Activated CD4-positive, alpha-beta T cell treated with anti-CD3 and anti-CD28 coated beads for 48 hours (primary cell): ENCODE data around the gene SGCA.

ENCODE experiments used
- DNase-seq: peaks from one replicate; pipeline ENCODE4 v3.0.0-alpha.2; 2020

Gene SGCA

DNA sequence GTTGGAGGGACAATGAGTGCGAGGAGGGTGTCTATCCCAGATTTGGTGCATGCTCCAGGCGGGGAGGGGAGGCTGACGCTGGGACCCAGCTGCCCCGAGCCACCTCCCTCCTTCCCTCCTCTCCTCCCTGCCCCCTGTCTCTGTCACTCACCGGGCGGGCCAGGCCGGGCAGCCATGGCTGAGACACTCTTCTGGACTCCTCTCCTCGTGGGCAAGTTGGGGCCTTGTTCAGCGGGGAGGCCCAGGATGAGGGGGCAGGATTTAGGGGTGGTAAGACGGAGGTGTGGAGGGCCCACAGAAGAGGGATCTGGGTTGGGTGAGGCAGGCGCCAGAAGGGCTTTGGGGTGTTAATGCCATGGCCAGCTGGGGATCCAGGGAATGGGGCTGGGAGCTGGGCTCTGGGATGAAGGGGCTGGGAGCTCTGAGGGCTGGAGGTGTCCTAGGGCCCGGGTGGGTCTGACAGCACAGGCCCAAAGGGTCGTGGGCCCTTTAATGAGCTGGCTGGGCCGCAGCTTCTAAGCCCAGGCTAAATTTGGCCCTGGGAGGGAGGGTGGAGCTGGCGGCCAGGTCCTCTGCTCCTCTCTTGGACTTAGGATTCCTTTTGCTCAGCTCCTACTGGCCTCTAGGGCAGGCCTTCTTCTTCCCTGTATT, at the start of gene SGCA:
Gene SGCA, plus strand, starts transcription at position 139 of the 651 bp plus-strand sequence. Its CDS starts 36 bp downstream, at position 175.
- DNase-seq: no peak

DNA sequence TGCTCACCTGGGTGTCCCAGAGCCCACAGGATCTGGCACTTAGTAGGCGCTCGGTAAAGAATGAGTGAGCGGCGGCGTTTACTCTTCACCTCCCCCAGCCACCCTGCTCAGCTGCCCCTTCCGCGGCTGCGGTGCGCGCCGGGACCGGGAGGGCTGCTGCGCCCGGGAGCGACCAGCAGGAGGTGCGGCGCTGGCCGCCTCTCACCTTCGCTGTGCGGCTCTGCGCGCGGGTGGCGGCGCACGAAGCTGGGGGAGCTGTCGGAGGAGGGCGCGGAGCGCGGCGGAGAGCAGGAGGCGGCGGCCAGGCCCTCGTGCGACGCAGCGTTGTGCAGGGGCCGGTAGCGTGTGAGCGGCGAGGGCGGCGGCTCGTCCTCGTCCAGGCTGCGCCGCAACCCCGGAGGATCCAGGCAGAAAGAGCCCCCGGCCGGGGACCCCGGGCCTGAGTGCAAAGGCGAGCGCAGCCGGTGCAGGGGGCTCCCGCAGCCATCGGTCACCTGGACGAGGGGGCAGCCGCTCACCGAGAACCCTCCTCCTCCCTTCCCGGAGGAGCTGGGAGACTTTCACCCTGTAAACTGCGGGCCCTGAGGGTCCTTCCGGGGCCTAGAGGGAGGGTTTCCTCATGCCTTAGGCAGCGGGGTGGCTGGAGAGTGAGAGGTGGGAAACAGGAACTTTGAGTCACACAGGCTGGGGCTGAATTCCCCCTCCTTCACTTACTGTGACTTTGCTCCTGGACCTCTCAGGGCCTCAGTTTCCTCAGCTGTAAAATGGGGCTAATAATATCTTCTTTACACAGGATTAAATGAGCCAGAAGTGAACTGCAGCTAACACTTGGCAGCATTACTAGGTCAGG, 48.4 kb upstream of the SGCA start:
- DNase-seq: peak; percentile 77

DNA sequence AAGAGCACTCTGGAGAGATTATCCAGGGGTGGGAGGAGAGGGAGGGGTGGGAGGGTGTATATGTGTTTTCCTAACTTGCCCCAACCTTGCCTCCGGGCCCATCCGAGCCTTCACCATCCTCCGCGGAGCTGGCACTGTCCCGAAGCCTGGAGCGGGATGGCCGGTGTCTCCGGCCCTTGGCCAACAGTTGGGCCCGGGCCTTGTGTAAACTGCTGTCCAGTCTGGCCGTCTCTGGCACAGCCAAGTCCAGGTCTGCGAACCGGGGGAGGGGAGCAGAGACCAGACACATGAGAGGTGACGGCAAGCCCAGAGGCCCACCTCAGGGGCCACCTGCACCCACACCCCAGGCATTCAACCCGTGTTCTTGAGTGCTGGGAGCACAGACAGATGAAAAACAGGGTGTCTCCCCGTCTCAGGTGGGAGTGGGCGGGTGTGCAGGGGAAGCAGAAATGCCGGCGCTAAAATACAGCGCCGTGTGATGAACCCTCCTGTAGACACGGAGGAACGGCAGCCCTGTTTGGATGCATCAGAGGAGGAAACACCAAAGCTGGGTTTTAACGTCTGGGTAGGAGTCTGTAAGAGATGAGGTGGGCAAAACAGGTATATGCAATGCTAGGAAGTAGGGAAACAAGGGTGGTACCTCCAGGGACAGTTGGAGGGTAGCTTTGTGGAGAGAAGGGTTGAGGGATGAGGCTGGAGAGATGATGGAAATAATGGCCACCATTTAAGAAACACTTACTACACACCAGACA, 47.6 kb upstream of the SGCA start:
- DNase-seq: no peak

DNA sequence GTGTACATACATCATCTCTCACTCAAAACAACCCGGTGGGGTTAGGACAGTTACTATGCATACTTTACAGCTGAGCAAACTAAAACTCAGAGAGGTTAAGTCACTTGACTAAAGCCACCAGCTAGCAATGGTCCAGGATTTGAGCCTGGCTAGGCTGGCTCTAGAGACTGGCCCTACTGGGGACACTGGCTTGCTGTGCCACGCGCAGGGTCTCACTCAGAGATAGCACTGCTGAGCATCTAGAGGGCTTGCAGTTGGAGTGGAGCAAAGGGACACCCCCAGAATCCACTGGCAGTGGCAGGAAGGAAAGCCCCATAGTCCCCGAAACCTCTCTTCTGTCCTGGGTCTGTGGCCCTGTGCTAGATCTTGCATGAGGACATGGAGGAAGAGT, 47.0 kb upstream of the SGCA start:
- no peak for DNase-seq

DNA sequence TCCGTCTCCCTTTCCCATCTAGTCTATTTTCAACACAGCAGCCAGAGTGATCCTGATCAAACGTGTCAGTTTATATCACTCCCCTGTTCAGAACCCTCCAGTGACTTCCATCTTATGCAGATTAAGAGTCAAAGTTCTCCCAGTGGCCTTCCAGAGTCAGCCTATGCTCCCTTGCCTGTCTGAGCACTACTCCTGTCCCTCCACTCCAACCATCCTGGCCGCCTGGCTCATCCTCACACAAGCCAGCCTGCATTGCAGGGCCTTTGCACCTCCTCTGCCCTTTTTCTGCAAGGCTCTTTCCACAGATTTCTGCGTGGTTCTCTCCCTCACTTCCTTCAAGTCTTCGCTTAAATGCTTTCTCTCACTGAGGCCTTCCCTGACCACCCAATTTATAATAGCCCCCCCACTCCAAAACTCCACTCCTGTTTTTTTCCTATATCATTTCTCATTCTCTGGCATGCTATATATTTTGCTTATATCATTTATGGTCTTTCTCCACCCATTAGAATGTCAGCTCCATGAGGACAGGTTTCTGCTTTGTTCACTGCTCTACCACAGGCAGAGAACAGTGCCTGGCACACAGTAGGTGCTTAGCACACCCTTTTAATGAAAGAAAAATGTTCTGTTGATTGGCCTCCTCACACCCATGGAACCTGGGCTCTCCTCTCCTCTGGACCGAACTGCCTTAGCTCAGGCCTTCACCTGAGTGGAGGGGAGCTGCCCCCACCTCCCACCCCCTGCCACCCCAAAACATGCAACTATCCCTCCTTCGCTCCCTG, 45.1 kb upstream of the SGCA start:
- no peak for DNase-seq

DNA sequence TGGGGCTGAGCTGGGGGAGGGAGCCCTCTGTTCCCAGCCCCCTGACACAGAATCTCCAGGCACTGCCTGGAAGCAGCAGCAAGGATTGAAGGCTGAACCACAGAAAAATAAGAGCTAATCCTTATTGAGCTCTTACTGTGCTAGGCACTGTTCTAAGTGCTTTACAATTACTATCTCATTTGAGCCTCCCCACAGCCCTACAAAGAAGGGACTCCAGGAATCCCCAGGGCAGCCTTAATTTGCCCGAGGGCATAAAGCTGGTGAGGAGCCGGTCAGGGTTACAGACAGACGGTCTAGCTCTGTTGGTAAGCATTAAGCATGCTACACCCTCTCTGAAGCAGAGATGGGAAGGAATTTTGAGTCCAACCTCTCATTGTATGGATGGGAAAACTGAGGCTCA, 42.9 kb upstream of the SGCA start:
- DNase-seq: no peak

DNA sequence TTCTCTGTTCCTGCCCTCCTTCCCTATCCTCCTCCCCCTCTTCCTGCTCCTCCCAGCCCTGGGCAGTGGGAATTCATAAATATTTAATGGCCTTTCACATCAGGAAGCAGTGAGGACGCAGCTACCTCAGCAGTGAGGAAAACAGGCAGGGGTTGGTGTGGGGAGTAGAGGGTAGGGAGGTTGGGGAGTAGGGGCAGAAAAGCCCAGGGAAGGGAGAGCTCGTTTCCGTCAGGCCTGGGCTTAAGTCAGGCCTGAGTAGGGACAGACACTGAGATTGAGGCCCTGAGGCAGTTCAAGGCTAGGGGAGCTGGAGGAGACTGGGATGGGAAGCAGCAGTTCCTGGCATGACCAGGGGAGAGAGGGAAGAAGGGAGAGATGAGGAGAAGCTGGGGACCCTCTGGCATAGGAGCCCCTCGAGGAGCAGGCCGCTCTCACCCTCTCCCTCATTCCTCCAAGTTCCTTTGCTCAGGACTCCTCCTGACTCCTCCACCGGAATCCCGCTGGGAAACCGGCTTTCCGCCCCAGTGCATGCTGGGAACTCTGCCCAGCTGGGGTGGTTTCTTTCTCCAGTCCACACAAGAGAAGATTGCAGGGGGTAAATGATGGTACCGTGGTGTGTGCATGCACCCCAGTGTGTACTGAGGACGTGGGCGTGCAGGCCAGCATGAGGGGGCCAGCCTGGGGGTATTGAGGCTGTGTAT, 42.0 kb upstream of the SGCA start:
- no peak for DNase-seq

DNA sequence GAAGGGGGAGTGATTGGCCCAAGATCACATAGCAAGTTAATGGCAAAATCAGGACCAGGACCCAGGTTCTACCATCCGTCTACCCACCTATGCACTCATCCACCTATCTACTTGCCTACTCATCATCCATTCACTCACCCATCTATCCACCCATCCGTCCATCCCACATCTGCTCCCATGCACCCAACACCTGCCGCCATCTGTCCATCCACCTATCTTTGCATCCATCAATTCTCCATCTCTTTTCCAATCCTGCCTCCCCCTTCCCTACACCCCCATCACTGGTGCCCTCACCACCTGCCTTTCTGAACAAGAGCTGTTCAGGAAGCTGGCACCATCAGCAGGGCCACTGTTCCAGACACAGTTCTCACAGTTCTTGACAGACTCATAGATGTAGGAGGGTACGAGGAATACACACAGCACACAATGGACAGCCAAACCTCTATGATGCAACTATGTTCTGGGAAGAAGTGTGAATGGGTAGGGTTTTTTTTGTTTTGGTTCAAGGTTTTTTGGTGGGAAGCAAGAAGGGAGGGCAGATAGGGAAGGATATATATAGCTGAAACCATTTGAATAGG, 40.3 kb upstream of the SGCA start:
- no peak for DNase-seq

DNA sequence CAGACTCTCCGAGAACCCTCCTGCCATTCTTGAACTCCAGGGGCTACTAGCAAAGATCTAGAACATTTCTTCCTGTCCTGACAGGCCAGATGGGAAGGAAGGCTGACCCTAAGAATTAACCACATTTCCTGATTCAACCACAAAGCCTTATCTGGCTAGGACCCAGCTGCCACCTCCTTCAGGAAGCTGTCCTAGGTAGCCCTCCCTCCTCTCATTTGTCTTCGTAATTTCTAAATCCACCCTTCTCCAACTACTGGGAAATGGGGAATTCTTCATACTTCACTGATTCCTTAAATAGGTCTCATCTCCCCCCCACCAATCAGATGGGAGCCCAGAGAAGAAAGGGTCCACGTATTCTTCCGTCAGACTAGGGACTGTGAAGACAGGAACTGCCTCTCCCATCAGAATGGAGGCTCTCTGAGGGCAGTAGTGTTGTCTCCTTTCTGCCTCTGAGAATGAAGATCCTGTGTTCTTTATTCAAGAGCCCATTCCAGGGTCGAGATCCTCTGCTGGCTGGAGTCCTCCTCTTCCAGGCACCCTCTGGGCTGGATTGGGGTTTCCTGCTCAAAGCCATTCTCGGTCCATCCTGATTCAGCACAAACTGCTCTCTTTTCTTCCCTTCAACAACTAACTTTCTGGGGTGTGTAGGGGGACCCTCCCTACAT, 38.0 kb upstream of the SGCA start:
- no peak for DNase-seq

DNA sequence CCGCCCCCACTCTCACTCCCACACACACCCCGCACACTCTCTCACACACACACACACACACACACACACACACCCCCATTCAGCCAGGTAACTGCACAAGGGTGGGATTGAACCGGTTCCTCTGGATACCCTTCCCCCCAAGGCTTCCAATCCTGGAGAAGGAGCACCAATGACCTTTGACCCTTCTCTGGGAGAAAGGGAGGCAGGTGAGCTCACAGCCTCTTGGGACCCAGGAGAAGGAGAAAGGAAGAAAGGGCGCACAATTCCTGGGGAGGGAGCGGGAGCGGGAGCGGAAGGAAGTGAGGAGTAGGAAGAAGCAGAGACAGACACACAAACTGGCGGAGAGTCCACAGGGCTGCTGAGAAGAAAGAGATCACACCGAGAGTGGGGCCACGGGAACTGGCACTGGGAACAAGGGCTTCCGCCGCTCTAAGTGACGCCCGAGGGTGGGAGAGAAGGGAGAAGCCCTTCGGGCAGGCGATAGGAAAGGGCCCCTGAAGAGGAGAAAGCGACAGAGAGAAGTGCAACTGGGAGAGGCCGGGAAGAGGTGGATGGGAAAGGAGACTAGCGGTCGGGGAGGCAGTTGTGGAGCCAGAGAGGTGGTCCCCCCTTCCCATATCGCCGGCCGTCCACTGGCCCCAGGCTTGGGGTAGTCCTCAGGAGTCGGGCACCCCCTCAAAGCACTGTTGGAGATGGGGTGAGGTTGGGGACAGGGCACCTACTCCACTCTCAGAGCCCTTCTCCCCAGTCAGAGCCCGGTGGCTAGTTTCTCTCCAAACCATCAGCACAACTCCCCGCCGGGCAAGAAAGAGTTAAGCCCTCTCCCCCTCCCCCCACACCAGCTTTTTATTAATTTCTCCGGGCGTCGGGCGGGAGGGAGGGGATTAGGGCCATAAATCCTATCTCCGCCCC, 37.1 kb upstream of the SGCA start:
- no peak for DNase-seq

DNA sequence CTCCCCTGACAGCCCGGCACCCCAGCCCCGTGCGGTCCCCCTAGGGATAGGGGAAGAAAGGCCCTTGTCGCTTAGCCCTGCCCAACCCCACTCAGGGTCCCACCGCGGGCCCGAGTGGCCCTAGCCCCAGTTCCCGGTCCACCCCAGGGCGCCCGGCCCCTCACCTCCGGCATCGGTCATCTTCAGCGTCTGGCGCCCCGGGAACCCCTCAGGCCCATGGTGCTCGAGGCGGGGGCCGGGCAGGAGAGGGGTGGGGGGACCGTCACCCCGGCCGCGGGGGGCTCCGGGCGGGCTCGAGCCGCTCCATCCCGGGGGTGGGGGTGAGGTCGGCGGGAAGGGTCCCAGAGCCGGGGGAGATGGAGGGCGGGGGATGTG, 36.5 kb upstream of the SGCA start:
- DNase-seq: no peak

DNA sequence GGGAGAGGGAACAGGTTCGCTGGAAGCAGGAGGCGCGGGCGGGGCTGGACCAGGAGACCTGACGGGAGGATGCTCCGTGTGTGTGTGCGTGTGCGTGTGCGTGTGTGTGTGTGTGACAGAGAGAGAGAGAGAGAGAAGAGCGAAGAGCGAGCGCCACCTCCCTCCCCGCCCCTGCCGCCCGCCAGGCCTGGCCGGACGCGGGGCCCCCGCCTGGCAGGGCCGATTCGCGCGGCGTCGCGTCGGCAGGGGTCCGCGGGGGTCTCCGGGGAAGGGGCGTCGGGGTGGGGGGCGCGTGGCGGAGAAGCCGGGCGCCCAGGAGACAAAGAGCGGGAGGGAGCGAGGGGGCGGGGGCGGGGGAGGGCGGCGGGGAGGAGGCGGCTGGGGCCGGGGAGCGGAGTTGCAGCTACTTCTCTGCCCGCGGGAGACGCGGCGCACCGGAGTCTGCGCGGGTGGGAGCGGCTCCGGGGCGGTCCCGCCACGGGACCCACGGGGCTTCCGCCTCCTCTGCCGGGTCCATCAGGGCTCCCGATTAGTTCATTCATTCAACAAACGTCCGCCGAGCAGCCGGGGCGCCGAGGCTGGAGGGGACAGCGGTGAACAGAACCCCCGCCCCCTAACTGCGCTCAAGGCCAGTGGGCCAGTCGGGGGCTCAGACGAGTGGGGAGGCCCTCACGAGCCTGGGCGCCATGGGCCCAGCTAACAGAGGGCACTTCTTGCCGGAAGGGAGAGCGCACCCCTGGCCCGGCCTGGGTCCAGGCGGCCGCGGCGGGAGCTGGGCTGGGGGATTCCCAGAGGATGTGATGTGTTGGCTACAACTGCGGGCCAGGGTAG, 35.9 kb upstream of the SGCA start, which contains the start of gene SAMD14:
Gene SAMD14, minus strand, starts transcription at position 433 of the 831 bp plus-strand sequence. CDS start 5,201 bp downstream, outside the sequence.
- peak; percentile 46 for DNase-seq

DNA sequence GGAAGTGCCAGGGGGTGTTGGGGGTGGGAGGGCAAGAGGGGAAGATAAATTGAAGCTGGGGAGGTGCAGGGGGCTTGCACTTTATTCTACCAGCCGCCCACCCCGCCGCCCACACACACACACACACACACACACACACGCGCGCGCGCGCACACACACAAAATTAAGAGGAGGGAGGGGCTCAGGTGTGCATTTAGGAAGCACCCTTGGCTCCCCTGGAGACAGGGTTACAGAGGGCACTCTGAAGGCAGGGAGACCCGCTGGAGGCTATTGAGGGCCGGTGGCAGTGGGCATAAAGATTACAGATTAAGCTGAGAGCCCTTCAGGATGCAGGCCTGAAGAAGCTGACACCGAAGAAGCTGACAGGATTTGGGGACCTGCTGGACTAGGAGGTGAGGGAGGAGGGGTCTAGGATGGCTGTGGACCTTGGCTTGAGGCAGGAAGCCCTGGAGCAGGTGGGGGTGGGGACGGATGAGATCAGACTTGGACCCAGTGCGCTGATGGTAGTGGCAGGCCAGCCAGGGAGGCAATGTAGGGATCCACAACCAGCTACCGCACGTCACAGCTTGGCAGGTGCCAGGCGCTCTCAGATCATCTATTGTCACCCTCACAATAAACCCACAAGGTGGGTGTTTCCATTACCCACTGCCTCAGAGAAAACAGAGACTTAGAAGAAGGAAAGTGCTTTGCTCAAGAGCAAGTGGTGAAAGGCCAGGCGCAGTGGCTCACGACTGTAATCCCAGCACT, 35.1 kb upstream of the SGCA start:
- no peak for DNase-seq

DNA sequence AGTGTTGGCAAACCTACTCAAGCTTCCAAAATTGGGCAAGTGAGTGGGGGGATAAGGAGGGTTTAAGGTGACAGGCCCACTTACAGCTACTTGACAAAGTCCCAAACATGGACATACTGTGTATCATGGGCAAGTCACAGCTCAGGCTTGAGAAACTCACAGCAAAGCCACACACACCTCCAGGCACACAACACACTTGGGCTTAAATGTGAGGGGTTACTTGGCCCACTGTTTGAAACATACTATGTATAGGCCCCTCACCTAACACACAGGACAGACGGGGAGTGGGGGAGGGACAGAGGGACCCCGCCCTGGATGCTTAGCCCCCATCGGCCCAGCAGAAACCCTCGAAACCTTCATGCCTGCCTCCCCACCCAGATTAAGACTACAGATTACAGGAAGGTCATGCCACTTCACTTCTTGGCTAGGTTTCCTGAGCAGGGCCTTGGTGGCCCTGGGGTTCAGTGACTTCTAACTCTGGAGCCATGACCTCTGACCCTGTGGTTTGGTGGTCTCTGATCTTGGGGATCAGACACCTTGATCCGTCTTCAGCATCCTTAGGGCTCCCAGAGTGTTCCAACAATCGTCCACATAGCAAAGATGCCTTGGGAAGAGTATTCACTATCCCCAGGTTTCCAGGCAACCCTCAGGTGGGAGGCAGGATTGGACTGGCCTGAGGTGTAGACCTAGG, 33.6 kb upstream of the SGCA start:
- DNase-seq: no peak

DNA sequence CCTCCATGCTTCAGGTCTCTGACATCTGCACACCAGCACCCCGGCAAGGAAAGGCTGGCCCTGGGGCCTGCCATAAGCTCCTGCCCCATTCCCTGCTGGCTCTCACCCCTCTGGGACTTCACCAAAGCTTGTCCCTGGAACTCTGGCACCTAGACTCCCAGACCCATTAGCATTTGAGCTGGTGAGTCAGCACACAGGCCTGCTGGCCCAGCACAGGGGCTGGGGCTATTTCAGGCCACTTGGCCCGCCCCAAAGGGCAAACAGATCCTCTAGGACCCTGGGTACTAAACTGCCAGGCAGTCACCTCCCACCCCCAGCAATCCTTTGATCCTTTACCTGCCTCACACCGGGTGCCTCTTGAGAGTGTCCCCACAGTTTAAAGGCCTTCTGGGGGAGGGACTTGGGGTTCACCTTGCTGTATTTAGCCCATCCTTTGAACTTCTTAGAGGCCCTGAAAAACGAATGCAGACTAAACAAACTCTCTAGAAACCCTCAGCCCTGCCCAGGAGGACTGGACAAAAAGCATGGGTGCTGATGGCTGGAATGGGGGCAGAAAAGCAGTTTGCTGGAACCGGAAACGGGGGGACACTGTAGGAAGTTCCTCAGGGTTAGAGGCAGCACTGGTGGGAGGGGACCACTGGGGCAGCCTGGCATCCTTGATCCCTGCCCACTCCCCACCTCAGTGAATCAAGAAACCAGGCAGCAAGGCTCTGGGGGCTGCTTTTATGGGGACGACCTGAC, 32.6 kb upstream of the SGCA start:
- DNase-seq: no peak

DNA sequence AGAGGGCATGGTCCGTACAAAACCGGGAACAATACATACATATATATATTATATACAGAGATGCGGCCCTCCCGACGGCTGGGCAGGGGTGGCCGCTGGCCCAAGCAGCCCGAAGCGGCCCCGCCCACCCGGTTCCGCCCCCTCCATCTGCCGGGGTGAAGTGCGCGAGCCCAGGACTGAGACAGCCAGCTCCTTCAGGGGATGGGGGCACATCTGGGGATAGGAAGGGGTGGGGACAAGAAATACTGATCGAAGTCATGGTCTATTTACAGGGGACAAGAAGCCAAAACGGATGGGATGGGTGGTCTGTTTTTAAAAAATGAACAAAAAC, 32.1 kb upstream of the SGCA start:
- DNase-seq: no peak
